ENCODE data around the gene SPRY2.

The SPRY2 gene

GRCh38 chr13:80340651-80341100 lies 250 bp downstream of the SPRY2 start:
- TF ChIP-seq EZH2phosphoT487 (IDR thresholded peaks at IDR 0.05; ENCODE audit: low read depth): no peak
- TF ChIP-seq, protein P1, sequence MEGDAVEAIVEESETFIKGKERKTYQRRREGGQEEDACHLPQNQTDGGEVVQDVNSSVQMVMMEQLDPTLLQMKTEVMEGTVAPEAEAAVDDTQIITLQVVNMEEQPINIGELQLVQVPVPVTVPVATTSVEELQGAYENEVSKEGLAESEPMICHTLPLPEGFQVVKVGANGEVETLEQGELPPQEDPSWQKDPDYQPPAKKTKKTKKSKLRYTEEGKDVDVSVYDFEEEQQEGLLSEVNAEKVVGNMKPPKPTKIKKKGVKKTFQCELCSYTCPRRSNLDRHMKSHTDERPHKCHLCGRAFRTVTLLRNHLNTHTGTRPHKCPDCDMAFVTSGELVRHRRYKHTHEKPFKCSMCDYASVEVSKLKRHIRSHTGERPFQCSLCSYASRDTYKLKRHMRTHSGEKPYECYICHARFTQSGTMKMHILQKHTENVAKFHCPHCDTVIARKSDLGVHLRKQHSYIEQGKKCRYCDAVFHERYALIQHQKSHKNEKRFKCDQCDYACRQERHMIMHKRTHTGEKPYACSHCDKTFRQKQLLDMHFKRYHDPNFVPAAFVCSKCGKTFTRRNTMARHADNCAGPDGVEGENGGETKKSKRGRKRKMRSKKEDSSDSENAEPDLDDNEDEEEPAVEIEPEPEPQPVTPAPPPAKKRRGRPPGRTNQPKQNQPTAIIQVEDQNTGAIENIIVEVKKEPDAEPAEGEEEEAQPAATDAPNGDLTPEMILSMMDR (IDR thresholded peaks at IDR 0.05; ENCODE audit: low read depth, low read length): no peak
- H3K4me1 ChIP-seq (ENCODE audit: low read length): no peaks in the 10 kb centered on the region
- no peak overlapping the region for H2AFZ ChIP-seq (ENCODE audit: low read depth, low read length)
- no peaks in the 10 kb centered on the region for H3K36me3 ChIP-seq (replicated peaks; ENCODE audit: low read depth, low read length)
- no peak overlapping the region for H3K27ac ChIP-seq (ENCODE audit: low read length)
- no peaks in the 10 kb centered on the region for H4K20me1 ChIP-seq (ENCODE audit: insufficient read depth, low read length)
- H3K4me2 ChIP-seq (ENCODE audit: low read length): no peak overlapping the region
- H3K27me3 ChIP-seq (ENCODE audit: low read depth, low read length): no peaks in the 10 kb centered on the region; the same call in 1 of the 2 replicates
- no peak overlapping the region for H3K9ac ChIP-seq (ENCODE audit: low read length)
- 0 out of 2 replicates have a peak, but pooled peaks cover 4% of the 10 kb centered on the region for H3K9me3 ChIP-seq (ENCODE audit: insufficient read depth, low read length)
- H3K79me2 ChIP-seq (ENCODE audit: low read length): no peaks in the 10 kb centered on the region
- no peak overlapping the region for H3K4me3 ChIP-seq (ENCODE audit: low read length)

- Histone ChIP-seq H3K27me3 (ENCODE audit: low read depth, low read length) (no peaks in the 10 kb centered on the region), H3K27ac (ENCODE audit: low read length) (no peak overlapping the region), H3K79me2 (ENCODE audit: low read length) (no peaks in the 10 kb centered on the region), H4K20me1 (ENCODE audit: insufficient read depth, low read length) (no peaks in the 10 kb centered on the region), H3K36me3 (replicated peaks; ENCODE audit: low read depth, low read length) (no peaks in the 10 kb centered on the region), H3K9ac (ENCODE audit: low read length) (no peak overlapping the region), H3K9me3 (ENCODE audit: insufficient read depth, low read length) (0 out of 2 replicates have a peak, but pooled peaks cover 4% of the 10 kb centered on the region), H3K4me2 (ENCODE audit: low read length) (no peak overlapping the region), H3K4me1 (ENCODE audit: low read length) (no peaks in the 10 kb centered on the region), H3K4me3 (ENCODE audit: low read length) (no peak overlapping the region), H2AFZ (ENCODE audit: low read depth, low read length) (no peak overlapping the region)
- TF ChIP-seq, protein P1 (IDR thresholded peaks at IDR 0.05; ENCODE audit: low read depth, low read length): no peak
- TF ChIP-seq EZH2phosphoT487 (IDR thresholded peaks at IDR 0.05; ENCODE audit: low read depth): no peak
Observed at GRCh38 chr13:80339912-80340650, 845 bp downstream of the SPRY2 start.

DNA sequence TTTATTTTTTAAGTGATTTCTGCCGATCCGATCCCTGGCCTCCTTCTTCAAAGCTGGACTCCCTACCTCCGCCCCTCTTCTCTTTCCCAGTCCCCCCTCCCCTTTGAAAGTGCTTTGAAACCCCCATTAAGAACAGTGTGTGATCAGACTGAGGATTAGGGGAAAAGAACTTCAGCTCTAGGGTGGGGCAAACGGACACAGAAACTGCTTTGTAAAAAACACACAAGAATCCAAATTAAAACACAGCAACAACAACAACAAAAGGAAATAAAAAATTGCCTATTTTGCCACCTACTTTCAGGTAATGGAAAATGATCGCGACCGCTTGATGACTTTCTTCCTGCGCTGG lies 1.4 kb downstream of the SPRY2 start:
- H4K20me1 ChIP-seq (ENCODE audit: insufficient read depth, low read length): no peaks in the 10 kb centered on the region
- H3K9ac ChIP-seq (ENCODE audit: low read length): no peak overlapping the region
- no peaks in the 10 kb centered on the region for H3K27me3 ChIP-seq (ENCODE audit: low read depth, low read length)
- H2AFZ ChIP-seq (ENCODE audit: low read depth, low read length): no peak overlapping the region
- TF ChIP-seq, protein P1 (IDR thresholded peaks at IDR 0.05; ENCODE audit: low read depth, low read length): no peak
- TF ChIP-seq EZH2phosphoT487 (IDR thresholded peaks at IDR 0.05; ENCODE audit: low read depth): no peak
- no peak overlapping the region for H3K4me3 ChIP-seq (ENCODE audit: low read length)
- no peaks in the 10 kb centered on the region for H3K36me3 ChIP-seq (replicated peaks; ENCODE audit: low read depth, low read length)
- H3K27ac ChIP-seq (ENCODE audit: low read length): no peak overlapping the region
- 0 out of 2 replicates have a peak, but pooled peaks cover 4% of the 10 kb centered on the region for H3K9me3 ChIP-seq (ENCODE audit: insufficient read depth, low read length)
- no peaks in the 10 kb centered on the region for H3K79me2 ChIP-seq (ENCODE audit: low read length)
- no peak overlapping the region for H3K4me2 ChIP-seq (ENCODE audit: low read length)
- H3K4me1 ChIP-seq (ENCODE audit: low read length): no peaks in the 10 kb centered on the region

GRCh38 chr13:80338781-80339562 lies 2.0 kb downstream of the SPRY2 start:
- H3K9ac ChIP-seq (ENCODE audit: low read length): no peak overlapping the region
- H3K9me3 ChIP-seq (ENCODE audit: insufficient read depth, low read length): 0 out of 2 replicates have a peak, but pooled peaks cover 4% of the 10 kb centered on the region
- H2AFZ ChIP-seq (ENCODE audit: low read depth, low read length): no peak overlapping the region
- H3K4me1 ChIP-seq (ENCODE audit: low read length): no peaks in the 10 kb centered on the region
- no peaks in the 10 kb centered on the region for H4K20me1 ChIP-seq (ENCODE audit: insufficient read depth, low read length)
- H3K4me3 ChIP-seq (ENCODE audit: low read length): no peak overlapping the region
- no peaks in the 10 kb centered on the region for H3K79me2 ChIP-seq (ENCODE audit: low read length)
- TF ChIP-seq, protein P1 (IDR thresholded peaks at IDR 0.05; ENCODE audit: low read depth, low read length): no peak
- no peaks in the 10 kb centered on the region for H3K27me3 ChIP-seq (ENCODE audit: low read depth, low read length)
- H3K4me2 ChIP-seq (ENCODE audit: low read length): no peak overlapping the region
- H3K36me3 ChIP-seq (replicated peaks; ENCODE audit: low read depth, low read length): no peaks in the 10 kb centered on the region
- H3K27ac ChIP-seq (ENCODE audit: low read length): no peak overlapping the region

Measured in OCI-LY3 (cell line).